Amniotic epithelial cell (primary cell): ENCODE data around the gene SPDEF.

Experiments used
- DNase-seq: peaks from one replicate; pipeline ENCODE4 v3.0.0-alpha.2; 2010; ENCODE audit warnings: low read depth

The SPDEF gene

GRCh38 chr6:34583861-34584604 is 27.9 kb upstream of the SPDEF start:
- DNase-seq, result no peak

- no peak for DNase-seq
Measured at GRCh38 chr6:34583461-34583860, 27.3 kb upstream of the SPDEF start.

GRCh38 chr6:34581561-34581920 is 25.4 kb upstream of the SPDEF start:
- DNase-seq, result no peak

GRCh38 chr6:34580707-34581560 is 24.8 kb upstream of the SPDEF start:
- no peak for DNase-seq

- no peak for DNase-seq
Measured at GRCh38 chr6:34578445-34579262, 22.5 kb upstream of the SPDEF start.

- DNase-seq, result peak; percentile 17
Measured at GRCh38 chr6:34576286-34576955, 20.3 kb upstream of the SPDEF start.

GRCh38 chr6:34575326-34575725 is 19.2 kb upstream of the SPDEF start:
- DNase-seq, result no peak

- no peak for DNase-seq
Measured at GRCh38 chr6:34574647-34575293, 18.6 kb upstream of the SPDEF start.

GRCh38 chr6:34573567-34574183 is 17.5 kb upstream of the SPDEF start:
- no peak for DNase-seq

- no peak for DNase-seq
Measured at GRCh38 chr6:34572585-34572984, 16.5 kb upstream of the SPDEF start.

GRCh38 chr6:34572021-34572420 is 15.9 kb upstream of the SPDEF start:
- DNase-seq, result no peak

GRCh38 chr6:34571388-34571787 is 15.3 kb upstream of the SPDEF start:
- DNase-seq, result no peak

- no peak for DNase-seq
Measured at GRCh38 chr6:34570066-34570833, 14.1 kb upstream of the SPDEF start.

GRCh38 chr6:34569361-34569973 is 13.3 kb upstream of the SPDEF start:
- DNase-seq, result no peak

- DNase-seq, result peak; percentile 49
Measured at GRCh38 chr6:34568341-34569201, 12.4 kb upstream of the SPDEF start.

- no peak for DNase-seq
Measured at GRCh38 chr6:34566830-34567546, 10.9 kb upstream of the SPDEF start.

- DNase-seq, result no peak
Measured at GRCh38 chr6:34565722-34566137, 9.6 kb upstream of the SPDEF start.

GRCh38 chr6:34564181-34564580 is 8.1 kb upstream of the SPDEF start:
- no peak for DNase-seq
